NCI-H2081 (cell line): ENCODE results near the gene RS1.
A peak's percentile ranks its signal among the peaks of the same experiment; 100 is the strongest.

Experiments
- DNase-seq, 2 experiments: peaks; one replicate each; lab custom pipeline; 2025; lab: John Stamatoyannopoulos, UW

RS1 gene

DNA sequence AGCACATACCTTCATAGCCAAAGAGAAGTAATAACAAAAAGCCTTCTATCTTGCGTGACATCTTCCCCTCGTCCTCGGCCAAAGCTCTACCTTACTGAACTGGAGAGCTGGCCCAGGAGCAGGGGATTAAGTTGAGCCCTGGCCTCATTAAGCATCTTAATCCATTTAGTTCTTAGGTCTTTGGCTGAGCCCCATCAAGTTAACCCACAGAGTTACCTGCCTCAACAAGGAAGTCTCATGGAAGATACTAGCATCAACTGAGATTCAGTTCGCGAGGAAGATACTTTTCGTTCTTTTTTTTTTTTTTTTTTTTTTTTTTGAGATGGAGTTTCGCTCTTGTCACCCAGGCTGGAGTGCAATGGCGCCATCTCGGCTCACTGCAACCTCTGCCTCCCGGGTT, at the start of gene RS1:
TSS of gene RS1 (minus strand) at position 101 of the 400 bp plus-strand sequence. CDS start at position 61, 40 bp downstream.
- DNase-seq, result no peak

DNA sequence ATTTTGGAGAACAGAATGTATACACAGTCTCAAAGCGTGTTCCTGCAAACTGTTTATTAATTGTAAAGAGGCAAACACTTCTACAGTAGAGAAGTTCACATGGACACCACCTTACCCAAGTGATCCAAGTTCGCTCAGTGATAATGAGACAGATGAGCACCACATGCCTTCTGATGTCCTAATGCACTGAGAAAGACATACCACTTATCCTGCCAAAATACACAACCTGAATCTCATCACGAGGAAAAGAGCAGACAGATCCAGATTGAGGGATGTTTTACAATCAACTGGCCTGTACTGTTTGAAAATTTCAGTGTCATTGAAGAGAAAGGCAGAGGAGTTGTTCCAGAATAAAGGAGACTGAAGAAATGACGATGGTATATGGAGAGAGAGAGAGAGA, 47.9 kb upstream of the RS1 start:
- no peak for DNase-seq

DNA sequence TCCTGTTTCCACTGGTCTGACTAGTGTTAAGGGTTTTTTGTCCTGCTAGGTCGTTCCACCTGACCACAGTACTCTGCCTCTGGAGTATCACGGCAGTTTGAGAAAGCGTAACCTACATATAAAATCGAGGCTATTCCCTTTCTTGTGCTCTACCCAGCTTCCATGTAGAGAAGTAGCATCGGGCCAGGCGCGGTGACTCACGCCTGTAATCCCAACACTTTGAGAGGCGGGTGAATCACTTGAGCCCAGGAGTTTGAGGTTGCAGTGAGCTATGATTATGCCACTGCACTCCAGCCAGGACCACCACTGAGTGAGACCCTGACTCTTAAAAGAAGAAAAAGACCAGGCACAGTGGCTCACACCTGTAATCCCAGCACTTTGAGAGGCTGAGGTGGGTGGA, 43.0 kb upstream of the RS1 start:
- DNase-seq, result no peak

DNA sequence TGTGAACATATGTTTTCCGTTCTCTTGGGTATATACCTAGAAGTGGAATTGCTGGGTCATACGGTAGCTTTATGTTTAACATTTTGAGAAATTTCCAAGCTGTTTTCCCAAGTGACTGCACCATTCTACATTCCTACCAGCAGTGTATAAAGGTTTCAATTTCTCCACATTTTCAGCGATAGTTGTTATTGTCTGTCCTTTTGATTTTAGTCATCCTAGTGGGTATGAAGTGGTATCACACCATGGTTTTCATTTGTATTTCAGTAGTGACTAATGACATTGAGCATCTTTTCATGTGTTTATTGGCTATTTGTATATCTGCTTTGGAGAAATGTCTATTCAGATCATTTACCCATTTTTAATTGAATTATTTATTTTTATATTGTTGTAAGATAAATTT, 37.9 kb upstream of the RS1 start:
- no peak for DNase-seq

DNA sequence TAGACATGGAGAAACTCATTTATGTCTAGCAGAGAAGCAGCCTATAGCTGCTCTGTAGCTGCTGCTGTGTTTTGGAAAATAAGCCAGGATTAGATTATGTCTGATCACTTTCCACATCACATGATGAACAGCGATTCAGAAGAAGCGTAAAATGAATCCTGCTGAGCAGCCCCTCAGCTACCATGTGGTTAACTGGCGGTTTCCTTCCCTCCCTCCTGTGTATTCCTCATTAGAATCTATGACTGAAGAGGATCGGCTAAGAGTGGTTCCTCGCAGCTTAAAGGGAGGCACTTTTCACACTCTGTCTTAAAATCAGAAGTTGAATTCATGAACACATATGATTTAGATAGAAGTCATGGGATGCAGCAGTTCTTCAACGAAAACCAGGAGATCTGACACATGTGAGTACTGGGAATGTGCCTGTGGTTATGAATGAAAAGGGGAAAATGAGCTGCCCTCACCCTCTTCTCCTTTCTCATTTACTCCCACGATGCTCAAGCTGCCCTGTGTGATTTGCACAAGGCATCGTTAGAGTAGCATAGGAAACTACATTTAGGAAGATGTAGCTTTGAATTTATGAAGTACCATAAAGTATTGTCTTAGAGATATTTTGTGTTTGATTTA, 35.6 kb upstream of the RS1 start, which contains the start of gene PPEF1:
TSS of gene PPEF1 (plus strand) at position 220 of the 624 bp plus-strand sequence. CDS start at position 356, 136 bp downstream.
- DNase-seq, result no peak

DNA sequence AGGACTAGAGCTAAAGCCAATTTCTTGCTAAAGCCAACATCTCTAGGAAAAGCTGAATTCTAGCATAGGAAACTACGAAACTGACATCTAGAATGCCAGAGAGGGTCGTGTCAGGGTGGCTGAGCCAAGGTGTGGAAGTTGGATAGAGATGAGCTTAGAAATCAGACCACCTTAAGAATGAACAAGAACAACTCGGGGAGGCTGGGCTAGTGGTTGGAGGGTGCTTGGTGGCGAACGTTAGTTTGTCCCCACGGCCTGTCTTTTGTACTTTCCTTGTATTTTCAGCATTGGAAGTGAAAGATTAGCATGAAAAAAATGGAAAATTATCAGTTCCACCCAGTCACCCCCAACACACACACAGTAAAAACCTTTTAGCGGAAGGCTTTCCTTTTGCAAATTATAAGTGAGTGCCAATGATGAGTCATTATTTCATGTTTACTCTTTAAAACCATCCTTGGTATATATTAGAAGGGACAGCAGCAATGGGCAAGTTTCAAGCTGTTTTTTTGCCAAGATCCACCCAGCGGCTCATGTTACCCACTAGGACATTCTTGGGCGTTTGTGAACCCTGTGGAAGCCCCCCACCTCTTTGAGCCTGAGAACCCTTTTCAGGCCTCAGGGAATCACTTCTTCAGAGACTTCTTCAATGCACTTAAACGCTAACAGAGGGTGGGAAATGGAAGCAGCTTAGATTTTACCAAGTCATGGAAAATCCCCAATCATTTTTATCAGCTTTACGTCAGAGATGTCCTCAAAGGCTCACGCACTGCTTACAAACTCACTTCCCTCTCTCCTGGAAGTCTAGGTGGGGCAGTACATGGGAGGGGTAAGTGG, 30.7 kb upstream of the RS1 start:
- no peak for DNase-seq

DNA sequence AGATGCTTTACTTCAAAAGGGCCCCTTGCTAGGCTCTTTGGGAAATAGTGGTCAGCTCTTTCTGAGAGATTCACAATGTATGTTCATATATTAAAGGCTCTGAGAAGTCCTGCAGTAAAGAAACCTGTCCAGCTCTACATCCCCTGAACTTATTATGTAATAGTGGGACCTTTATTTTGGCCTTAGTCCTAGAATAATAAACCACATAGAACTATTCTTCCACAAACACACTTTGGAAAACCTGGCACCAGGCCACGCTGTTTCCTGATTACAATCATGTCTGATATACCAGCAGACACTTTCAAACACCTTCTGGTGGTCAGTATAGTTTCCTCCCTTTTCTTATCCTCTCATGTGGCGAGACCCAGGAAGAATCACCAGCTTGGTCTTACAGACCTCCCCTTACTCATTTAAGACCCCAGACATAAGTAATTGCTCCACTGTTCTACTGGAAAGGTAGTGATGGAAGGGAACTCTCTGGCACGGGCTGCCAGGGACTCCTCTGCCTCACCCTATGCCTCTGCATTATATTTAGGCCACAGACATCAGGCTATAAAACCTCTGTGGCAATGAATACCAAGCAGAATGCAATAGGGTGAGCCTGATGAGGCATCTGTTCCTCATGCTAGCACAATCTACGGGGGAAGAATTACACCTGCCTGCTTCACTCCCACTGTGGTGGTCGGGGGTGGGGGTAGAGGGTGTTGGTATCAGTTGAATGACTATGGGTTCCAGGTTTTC, 29.9 kb upstream of the RS1 start:
- DNase-seq, result no peak

DNA sequence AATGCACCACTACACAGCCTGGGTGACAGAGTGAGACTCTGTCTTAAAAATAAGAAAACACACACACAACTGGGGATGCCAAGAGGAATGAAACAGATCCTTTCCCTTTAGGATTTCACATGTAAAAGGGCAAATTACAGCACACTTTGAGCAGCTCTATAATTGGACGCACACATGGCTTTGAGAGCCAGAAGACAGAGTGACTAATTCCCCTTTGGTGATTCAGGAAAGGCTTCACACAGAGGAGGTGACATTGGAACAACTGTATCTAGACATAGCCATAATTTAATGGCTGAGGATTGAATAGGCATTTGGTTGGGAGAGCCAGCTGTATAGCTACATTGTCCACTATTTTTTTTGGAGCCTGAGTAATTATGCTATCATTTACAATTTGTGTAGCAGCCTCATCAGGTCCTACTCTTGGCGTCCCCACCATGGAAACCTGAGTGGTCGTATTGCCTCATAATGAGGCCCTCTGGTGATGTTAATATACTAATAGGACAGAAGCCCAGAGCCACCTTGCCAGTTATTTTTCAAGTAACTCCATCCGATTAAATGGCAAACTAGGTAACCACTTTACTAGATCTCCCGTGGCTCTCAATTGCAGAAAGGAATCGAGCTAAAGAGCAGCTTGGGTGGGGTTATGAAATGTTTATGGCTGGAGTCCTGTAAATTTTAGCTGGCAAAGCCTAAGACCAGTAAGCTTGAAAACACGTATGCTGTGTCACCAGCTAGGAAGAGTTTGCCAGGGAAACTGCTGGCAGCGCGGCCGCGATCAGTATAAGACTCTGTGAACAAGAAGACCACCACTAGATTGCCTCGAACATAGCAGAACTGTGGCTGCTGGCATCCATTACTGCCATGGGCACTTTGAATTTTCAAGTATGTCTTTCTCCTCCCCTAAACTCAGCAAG, 27.1 kb upstream of the RS1 start:
- peak in 1 of 2 experiments; percentile 54 for DNase-seq

DNA sequence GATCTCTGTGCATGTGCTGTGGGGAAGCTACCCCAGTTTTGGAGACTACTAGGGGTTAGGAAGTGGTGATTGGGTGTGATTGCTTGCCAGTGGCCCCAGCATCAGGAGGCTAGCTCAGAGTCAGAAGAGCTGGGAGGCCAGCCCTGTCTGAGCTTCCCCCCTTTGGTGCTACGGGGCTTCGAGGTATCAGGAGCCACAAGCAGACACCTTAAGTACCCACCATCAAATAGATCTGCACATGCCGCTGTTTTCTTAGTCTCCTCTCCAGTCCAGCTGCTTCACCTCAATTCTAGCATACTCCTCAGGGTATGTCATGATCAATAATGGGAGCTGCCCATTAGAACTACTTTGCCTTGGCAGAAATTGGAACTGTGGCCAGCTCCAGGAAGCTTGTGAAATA, 24.7 kb upstream of the RS1 start:
- no peak for DNase-seq

DNA sequence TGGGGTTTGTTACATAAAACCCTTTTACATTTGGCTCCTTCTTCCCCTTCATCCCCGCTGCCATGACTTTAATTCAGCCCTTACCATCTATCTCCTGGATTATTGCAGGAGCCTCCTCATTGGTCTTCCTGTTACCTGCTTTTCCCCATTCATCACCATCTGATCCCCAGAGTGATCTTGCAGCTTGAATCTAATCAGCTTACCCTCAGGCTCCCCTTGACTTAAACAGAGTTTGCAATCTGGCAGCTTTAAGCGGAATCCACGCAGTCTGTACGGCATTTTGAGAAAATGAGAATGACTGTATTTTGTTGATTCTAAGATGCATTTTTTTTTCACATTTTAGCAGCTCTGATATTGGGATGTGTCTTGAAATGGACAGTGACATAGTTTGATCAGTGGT, 20.6 kb upstream of the RS1 start:
- DNase-seq, result no peak

DNA sequence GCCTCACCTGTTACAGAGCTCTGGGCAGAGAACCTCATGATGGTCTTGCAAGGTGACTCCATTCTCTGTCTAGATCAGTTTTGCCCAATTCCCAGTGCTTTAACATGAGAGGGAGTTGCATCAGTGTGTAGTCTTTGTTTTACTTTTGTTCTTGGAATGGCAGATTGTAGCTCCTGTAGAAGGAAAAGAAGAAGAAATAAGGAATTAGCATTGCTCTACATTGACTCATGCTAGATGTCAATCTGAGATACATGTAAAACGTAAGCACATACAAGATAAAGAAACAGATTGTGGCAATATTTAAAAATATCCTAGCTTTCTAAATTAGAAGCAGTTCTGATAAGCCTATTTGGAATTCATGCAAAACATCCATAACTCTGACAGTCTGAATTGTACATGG, 19.5 kb upstream of the RS1 start:
- DNase-seq, result no peak

DNA sequence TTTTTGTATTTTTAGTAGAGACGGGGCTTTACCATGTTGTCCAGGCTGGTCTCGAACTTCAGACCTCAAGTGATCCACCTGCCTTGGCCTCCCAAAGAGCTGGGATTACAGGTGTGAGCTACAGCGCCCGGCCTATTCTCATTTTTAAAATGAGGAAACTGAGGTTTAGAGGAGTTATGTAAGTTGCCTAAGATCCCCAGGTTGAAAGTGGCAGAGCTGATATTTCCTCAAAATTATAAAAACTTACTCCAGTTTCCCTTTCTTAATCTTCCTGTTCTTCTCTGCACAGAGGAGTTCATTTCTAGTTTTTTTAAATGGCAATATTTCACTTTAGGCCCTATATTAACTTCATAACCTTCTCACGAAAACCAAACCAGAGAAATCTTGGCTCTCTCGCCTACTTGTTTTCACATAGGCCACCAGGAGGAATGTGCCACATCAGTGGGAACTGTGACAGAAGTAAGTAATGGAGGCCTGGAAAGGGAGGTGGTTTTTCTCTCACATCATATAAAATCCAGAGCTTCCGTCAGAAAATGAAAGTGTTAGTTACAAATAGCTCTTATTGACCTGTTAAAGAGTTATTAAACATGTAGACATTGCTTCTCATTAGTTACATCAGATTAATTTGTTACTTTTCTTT, 16.1 kb upstream of the RS1 start:
- no peak for DNase-seq

DNA sequence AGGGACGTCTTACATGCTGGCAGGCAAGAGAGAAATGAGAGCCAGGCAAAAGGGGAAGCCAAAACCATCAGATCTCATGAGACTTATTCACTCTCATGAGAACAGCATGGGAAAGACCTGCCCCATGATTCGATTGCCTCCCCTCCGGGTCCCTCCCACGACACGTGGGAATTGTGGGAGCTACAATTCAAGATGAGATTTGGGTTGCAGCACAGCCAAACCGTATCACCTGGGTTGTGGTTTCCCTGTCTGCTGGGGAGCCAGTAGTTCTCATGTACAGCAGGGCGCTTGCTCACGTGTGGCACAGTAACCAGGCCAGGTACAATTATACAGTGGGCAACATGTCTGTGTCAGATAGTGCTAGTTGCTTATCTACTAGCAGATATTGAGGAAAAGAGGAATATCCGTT, 11.1 kb upstream of the RS1 start:
- DNase-seq, result no peak

DNA sequence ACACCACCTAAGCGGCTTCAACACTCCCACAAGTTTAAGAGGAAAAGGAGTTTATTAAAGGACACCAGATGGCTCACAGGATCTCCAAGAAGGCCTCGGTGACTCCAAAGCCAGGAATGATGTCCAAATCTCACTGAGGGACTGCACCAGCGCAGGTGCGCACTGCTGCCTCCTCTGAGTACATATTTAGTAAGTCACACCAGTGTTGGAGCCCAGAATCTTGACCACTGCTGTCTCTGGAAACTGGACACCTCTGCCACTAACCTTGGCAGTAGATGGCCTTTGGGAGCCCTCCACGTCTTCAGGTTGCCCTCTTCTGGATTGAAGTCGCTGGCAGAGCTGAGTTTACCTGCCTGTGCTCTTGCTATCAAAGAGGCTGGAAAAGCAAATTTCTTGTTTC, 10.1 kb upstream of the RS1 start:
- DNase-seq, result no peak

DNA sequence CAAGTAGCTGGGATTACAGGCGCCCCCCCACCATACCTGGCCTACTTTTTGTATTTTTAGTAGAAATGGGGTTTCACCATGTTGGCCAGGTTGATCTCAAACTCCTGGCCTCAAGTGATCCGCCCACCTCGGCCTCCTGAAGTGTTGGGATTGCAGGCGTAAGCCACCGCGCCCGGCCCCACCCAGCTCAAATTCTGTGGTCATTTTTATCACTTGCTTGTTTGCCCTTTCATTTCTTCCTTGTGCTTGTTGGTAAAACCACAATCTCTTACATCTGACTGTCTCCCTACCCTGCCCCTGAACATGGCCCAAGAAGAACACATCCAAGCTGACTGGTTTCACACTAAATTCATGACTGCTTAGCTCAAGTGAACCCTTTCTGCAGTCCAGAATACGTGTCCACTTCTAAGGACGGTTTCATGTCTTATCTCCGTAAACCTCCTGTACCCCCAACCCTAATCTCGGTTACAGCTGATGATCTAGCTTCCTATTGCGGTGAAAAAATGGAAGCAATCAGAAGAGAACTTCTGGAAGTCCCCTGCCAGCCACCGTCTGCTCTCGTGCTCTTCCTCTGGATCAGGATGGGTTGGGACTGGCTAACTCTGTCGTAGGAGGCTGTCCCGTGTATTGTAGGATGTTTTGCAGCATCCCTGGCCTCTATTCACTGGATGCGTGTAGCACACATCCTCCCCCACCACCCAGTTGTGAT, 5.4 kb upstream of the RS1 start:
- DNase-seq, result no peak

DNA sequence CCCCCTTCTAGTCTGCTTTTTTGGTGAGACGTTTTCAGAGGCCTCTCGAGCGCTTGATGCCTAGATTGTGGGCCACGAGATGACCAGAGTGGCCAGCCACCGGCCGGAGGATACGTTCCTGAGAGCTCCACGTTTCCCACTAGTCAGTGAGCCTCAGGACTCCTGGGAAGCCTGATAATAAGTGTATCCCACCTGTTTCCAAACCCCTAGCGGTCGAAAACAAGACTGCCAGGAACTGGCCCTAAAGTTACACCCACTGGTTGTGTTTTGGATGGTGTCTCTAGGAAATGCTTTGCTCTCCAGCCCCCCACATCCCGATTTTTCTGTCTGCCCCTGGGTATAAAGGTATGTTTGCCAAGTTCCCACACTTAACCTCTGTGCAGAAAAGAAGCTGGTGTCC, 4.6 kb upstream of the RS1 start:
- no peak for DNase-seq

DNA sequence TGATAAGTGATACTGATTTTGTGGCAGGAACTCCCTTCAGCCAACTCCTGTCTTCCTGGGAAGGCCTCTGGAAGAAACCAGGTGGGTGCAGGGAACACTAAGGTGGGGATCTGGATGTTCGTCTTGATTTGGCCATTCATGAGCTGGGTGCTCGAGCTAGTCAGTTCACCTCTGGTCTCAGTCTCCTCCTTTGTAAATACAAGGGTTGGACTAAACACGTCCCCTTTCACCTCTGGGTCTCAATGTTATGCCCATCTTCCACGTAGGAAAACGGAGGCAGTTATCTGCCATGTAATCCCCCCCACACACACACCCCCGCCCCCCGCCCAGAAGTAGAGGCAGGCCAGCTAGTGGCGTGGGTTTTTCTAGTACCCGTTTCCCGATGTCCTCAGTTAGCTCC, 4.1 kb upstream of the RS1 start:
- DNase-seq, result no peak

DNA sequence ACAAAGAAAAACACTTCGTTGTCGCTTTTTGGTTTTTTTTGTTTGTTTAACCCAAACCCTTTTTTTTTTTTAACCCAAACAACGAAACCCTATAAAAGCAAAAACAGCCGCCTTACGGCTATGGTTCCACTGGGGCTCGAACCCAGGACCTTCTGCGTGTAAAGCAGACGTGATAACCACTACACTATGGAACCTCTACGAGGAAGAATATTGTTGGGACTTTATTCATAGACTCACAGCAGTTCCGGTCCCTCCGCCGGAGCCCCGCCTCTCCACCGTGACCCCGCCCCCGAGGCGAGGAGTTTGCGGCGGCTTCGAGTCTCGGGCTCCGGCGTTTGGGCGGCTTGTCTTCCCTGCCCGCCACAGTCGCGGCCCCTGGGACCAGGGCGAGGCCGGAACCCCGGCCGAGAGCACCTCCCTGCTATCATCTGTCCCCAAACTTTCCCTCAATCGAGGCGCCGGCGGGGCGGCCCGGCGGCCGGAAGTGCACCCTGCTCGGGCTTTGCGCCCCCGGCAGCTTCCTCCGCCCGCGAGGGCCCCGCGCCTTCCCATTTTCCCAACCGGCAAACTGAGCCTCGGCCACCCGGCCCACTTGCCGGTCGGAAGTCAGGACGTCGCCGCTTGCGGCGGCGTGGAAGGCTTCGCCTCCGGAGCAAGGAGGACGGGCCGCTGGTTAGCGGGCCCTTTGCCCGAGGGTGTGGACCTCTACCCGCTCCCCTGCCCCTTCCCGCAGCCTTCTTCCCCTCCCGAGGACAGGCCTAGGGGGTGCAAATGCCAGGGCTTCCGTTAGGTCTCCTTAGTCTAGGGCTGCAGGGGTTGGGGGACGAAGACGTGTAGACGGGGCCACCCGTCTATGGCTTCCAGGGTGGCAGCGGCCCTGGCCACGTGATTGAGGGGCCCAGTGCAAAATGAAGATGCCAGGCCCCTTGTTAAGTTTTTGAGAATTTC, 3.2 kb upstream of the RS1 start:
- DNase-seq, result peak; percentile 50 to 52

DNA sequence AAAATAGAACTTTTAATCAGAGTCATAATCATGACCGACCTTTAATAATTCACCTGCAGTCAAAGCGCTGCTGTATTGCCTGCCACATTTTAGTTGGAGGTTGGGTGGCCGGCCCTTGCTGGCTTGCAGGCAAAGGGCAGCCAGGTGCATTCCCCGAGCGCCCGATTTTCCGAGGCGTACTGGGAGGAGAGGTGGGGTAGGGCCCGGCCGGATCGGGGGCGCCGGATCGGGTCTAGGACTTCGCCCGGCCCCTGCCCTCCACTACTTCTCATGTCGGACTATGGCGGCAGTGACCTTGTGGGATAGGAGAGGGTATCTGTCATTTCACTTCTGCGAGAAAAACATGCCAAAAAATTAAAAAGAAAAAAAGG, 2.5 kb upstream of the RS1 start:
- DNase-seq, result no peak
